RPMI8226 (cell line): ENCODE measurements around the gene RARA.

Source experiments
- DNase-seq: peaks from one replicate; pipeline ENCODE4 v3.0.0-alpha.2; 2015

Gene RARA

GRCh38 chr17:40346765-40347158, 37.8 kb downstream of the RARA start:
- DNase-seq, result no peak

- no peak for DNase-seq
These were observed 38.5 kb downstream of the RARA start for GRCh38 chr17:40347319-40348135.

GRCh38 chr17:40348136-40348504, 39.1 kb downstream of the RARA start:
- DNase-seq, result no peak

DNA sequence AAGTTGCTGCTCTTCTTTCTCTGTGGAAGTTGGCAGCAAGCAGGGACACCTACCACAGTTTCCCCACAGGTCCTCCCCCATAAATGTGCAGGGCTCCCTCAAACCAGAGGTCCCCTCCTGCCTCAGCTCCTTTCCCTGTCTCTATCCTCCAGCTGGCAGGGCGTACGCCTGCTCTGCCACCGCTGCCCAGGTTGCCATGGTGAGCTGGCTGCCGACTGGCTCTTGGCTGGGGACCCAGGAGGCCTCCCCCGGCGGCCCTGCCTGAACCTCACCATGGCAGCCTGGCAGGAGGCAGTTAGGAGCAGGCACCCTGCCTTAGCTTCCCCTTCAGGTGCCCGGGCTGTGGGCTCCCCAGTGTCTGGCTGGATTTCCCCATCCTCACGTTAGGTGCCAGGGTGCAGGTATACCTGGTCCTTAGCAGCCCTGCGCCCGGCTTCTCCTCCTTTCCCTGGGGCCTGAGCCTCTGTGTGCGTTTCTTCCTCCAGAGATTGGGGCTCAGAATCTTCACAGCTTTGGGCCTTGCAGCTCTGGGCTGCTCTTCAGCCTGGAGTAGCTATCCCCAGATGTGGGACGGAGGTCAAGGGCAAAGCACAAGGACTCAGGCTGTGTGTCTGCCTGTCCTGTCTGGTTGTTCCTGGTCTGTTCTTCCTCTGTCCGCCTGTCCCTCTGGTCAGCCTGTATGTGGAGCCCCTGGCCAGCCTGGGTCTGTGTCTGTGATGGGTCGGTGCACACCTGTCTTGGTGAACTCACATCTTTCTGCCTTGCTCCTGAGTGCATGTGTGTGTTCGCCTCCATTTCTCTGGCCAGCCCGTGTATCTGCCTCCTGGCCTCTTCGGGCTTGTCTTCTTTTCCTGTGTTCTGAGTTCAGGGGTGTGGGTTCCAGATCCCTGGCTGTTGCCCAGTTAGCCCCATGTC, 39.8 kb downstream of the RARA start:
- no peak for DNase-seq

GRCh38 chr17:40349477-40349894, 40.5 kb downstream of the RARA start:
- no peak for DNase-seq

DNA sequence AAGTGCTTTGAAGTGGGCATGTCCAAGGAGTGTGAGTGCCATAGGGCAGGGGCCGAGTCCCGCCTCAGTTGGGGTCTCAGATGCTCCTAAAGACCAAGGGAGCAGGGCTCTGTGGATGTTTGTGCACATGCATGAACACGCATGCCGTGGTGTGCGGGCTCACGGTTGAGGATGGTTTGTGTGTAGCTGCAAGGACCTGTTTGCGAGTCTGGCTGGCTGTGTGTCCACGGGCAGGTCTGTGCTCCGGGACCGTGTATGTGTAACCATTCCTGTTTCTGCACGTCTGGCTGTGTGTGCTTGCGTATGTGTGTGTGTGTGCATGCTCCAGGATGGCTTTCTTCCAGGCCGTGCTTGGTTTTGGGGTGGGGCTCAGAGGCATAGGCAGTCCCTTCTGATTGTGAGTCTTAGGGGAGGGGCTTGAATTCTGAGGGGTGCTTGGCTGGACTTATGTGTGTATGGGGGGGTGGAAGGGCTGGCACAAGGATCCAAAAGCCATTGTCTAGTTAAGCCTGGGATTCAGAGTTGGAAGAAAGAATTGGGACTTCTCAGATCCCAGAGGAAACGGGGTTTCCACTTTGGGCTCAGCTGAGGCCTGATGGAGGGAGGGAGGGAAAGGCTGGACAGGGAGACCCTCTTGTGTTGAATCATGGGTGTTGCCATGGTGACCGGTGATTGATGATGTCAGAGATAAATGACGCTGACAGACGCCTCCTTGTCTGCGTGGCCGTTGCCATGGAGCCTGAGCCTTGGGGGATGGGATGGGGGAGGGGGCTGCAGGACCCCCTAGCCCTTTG, 41.1 kb downstream of the RARA start:
- DNase-seq, result no peak

DNA sequence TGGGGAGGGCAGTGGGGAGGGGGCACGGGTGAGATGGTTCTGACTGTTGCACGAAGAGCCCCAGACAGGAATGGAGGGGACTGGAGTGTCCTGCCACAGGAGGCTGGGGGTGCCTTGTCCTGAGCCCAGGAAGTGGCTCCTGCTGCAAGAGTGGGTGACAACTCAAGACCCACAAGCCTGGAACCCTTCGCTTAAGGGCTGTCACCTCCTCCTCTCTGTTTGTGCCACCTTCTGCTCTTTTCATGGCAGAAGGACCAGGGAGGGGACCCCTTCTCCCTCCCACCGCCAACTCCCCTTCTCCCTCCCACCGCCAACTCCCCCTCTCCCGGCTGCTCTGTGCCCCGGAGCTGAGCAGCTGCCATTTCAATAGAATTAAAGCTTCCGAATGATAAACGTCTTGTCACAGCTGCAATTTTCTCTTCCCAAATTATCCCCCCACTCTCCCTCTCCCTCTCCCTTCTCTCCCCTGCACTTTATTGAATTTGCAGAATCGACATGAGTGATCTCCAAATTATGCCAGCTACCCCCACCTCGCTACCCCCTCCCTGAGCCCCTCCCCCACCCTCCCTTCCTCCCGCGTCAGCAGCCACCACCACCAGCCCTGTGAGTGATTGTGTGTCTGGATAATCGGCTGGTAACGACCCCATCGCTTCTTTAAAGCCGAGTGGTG, 41.8 kb downstream of the RARA start:
- DNase-seq, result no peak

- DNase-seq, result no peak
These were observed 42.6 kb downstream of the RARA start for GRCh38 chr17:40351359-40352236.

- DNase-seq, result no peak
These were observed 43.3 kb downstream of the RARA start for GRCh38 chr17:40352237-40352778.

DNA sequence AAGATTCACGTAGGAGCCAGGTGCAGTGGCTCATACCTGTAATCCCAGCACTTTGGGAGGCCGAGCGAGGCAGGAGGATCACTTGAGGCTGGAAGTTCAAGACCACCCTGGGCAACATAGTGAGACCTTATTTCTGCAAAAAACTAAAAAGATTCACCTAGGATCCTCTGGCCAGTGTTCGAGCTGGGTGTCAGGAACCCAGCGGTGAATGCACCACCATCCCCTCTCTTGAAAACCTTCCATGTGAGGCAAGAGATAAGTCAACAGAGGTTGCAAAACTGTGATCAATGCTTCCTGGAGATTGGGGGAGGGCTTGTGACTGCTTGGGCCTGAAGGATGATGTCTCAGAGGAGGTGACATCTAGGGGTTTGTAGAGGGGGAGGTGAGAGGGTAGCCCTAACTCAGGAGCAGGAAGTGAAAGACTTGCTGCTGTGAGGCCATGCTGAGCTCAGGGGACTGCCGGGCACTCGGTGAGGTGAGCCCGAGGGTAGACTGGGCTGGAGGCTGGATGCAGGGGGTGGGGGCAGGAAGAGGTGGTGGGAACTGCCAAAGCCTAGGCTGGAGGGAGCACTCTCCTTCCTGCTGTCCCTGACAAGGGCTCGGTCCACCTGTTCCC, 43.9 kb downstream of the RARA start:
- no peak for DNase-seq

DNA sequence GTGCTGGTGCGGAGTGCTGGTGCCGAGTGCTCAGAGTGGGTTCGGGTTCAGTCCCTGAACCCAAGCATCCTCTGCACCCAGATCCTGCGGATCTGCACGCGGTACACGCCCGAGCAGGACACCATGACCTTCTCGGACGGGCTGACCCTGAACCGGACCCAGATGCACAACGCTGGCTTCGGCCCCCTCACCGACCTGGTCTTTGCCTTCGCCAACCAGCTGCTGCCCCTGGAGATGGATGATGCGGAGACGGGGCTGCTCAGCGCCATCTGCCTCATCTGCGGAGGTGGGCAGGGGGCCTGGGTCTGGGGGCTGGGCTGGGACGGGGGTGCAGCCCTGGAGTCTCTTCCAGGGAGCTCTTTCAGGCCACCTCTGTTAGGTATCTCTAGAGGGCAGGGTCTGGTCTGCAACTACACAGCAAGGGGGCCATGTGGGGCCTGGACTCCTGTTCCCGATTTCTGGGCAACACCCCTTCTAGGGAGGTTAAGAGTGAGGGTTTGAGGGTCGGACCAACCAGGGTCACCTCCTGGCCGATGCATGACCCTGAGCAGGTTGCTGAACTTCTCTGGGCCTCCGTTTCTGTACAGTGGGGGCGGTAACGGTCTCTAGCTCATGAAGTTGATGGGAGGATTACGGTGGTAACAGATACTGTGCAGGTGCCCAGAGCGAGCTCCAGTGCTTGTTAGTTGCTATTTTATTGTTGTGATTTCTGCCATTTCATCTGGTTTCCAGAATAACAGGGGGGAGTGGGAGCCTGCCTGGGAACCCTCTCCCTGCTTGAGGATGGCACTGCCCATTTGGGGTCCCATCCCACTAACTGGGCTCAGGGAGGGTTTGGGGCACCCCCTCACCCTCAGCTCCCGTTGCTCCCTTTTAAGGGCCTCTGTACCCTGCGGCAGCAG, 45.5 kb downstream of the RARA start:
- DNase-seq, result no peak

GRCh38 chr17:40355123-40355803, 46.3 kb downstream of the RARA start:
- peak; percentile 51 for DNase-seq

DNA sequence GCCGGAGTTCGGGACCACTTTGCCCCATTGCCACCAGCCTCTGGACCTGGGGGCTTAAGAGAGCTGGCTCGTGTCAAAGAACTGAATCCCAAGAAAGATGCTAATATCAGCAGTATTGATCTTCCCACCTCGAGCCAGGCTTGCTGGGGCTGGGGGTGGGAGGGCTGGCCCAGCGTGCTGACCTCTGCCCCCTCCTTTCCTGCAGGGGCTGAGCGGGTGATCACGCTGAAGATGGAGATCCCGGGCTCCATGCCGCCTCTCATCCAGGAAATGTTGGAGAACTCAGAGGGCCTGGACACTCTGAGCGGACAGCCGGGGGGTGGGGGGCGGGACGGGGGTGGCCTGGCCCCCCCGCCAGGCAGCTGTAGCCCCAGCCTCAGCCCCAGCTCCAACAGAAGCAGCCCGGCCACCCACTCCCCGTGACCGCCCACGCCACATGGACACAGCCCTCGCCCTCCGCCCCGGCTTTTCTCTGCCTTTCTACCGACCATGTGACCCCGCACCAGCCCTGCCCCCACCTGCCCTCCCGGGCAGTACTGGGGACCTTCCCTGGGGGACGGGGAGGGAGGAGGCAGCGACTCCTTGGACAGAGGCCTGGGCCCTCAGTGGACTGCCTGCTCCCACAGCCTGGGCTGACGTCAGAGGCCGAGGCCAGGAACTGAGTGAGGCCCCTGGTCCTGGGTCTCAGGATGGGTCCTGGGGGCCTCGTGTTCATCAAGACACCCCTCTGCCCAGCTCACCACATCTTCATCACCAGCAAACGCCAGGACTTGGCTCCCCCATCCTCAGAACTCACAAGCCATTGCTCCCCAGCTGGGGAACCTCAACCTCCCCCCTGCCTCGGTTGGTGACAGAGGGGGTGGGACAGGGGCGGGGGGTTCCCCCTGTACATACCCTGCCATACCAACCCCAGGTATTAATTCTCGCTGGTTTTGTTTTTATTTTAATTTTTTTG, 47.1 kb downstream of the RARA start:
- DNase-seq, result no peak

GRCh38 chr17:40356990-40357881, 48.3 kb downstream of the RARA start:
- no peak for DNase-seq

DNA sequence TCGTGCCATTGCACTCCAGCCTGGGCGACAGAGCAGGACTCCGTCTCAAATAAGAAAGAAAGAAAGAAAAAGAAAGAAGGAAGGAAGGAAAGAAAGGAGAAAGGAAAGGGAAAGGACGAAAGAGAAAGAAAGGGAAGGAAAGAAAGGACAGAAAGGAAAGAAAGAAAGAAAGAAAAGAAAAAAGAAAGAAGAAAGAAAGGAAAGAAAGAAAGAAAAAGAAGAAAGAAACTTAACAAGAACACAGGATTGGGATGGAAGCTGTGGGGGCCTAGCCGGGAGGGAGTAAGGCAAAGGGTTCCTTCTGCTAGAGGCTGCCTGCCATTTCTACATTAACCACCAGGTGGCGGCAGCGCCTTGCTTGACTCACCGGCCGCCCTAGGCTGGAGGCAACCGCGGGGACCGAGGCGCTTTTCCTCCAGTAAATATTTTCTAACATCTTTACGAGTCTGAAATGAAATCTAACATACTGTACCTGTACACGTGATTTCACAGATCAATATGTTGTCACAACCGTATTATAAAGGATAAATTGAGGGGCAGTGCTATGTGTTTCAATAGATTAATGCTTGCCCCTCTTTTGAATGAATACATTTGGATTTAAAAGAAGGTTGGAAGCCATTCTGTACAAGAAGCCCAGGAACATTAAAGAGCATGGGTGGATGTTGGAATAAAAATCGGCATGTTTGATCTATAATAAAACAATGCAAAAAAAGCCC, 49.5 kb downstream of the RARA start:
- DNase-seq, result peak; percentile 90

DNA sequence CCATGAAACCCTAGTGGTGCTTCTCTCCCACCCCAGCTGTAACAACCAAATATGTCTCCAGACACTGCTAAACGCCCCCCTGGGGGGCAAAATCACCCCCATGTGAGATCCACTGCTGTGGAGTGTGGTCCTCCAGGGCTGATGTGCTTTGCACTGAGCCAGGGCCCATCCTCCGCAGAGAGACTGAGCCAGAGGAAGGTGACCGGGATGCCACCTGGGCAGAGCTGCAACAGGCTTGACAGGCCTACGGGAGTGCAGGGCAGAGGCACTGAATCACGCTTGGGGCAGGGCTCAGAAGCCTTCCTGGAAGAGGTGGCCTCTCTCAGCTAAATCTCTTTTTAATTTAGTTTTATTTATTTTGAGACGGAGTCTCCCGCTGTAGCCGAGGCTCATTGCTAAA, 51.1 kb downstream of the RARA start:
- DNase-seq, result no peak
